Vein endothelial cell (primary cell): Measurements from ENCODE around the gene IL1R2. TPM values are rescaled to one million over a fixed set of nuclear protein-coding genes. Genes with fewer than 3 reads are reported as not detected.

Experiments used
- total RNA-seq: library from RNA; depleted of rRNA; stranded (reverse); fragments of >200 nt; gene quantifications from 2 replicates; pipeline ENCODE4 v1.2.3, GENCODE V29; 2012

IL1R2 gene
- not detected in 2 replicates for total RNA-seq

GRCh38 chr2:101991721-101992145 is at the start of gene IL1R2:
Gene IL1R2, plus strand, starts transcription at chr2:101991960. Its CDS starts 16,616 bp downstream, at chr2:102008576.

Other genes with a start within 250 kb of the IL1R2 start
- gene IL1R1, start 150.8 kb downstream of the IL1R2 start, total RNA-seq, result 2.0 and 4.2 TPM in 2 replicates
- gene IL1RL2, start 195.1 kb downstream of the IL1R2 start, total RNA-seq, result not detected in 2 replicates